Panc1 (cell line): ENCODE results near the gene GAS7. TPM values are rescaled to one million over a fixed set of nuclear protein-coding genes. Genes with fewer than 3 reads are reported as not detected.

Experiments
- ATAC-seq: fragments of 200-7000 bp; cut with Tn5 transposase; 2 replicates; pipeline ENCODE4 v1.9.1; 2020; ENCODE audit warnings: mild to moderate bottlenecking, moderate library complexity
- BruUV-seq: library from RNA; stranded (reverse); fragments of 400-500 nt; replicated peaks from 2 replicates; lab custom pipeline; 2021; lab: Mats Ljungman, UMichigan
- CTCF ChIA-PET: fragments of 300-600 bp; sonication (Branson Sonifier 250); formaldehyde crosslinking; loops from one replicate; lab custom pipeline; 2022; ENCODE audit warnings: antibody characterized with exemption; lab: Charles Lee
- POLR2A ChIA-PET: fragments of 300-600 bp; sonication (Branson Sonifier 250); formaldehyde crosslinking; loops from one replicate; lab custom pipeline; 2022; ENCODE audit warnings: antibody characterized with exemption; lab: Charles Lee
- DNase-seq: peaks from one replicate; pipeline ENCODE4 v3.0.0-alpha.2; 2010; ENCODE audit warnings: low read depth, low spot score
- H3K27ac ChIP-seq: 2 replicates; pipeline ENCODE4 v1.5.1; 2011; ENCODE audit warnings: mild to moderate bottlenecking, low read length, inconsistent platforms
- H3K27me3 ChIP-seq: fragments of 200-500 bp; sonication (Bioruptor generic); 2 replicates; pipeline ENCODE4 v1.6.0; 2014; ENCODE audit warnings: low read length, inconsistent platforms; ENCODE audit not compliant: control insufficient read depth, insufficient read depth
- H3K36me3 ChIP-seq: fragments of 200-500 bp; sonication (Bioruptor generic); 2 replicates; pipeline ENCODE4 v1.5.1; 2014; ENCODE audit warnings: inconsistent platforms, mild to moderate bottlenecking, low read length, moderate library complexity; ENCODE audit not compliant: control insufficient read depth, insufficient read depth
- H3K4me1 ChIP-seq: 2 replicates; pipeline ENCODE4 v1.5.1; 2011; ENCODE audit warnings: inconsistent platforms, mild to moderate bottlenecking, low read length, moderate library complexity; ENCODE audit not compliant: control insufficient read depth, insufficient read depth
- H3K4me3 ChIP-seq, 2 experiments: 2 replicates each; pipeline ENCODE4 v1.5.1; 2011 to 2012; ENCODE audit warnings: low read depth in 2 of 2, low read length in 2 of 2, mild to moderate bottlenecking in 2 of 2, inconsistent platforms in 1 of 2, moderate library complexity in 1 of 2
- H3K9me3 ChIP-seq: fragments of 200-500 bp; sonication (Bioruptor generic); 2 replicates; pipeline ENCODE4 v1.5.1; 2014; ENCODE audit warnings: low read depth, mild to moderate bottlenecking, inconsistent platforms, low read length, moderate library complexity; ENCODE audit not compliant: control insufficient read depth, insufficient read depth
- CTCF ChIP-seq: fragments of 450-650 bp; IDR thresholded peaks from 2 replicates; pipeline ENCODE4 v1.5.1; 2017; ENCODE audit warnings: mild to moderate bottlenecking
- POLR2AphosphoS5 ChIP-seq: IDR thresholded peaks from 2 replicates; pipeline ENCODE4 v1.6.1; 2012; ENCODE audit warnings: mild to moderate bottlenecking, low read depth, low read length, moderate library complexity
- REST ChIP-seq, 2 experiments: IDR thresholded peaks; 2 replicates each; pipeline ENCODE4 v1.6.1; 2011 to 2012; ENCODE audit warnings: low read depth in 2 of 2, control low read depth in 1 of 2, low read length in 1 of 2, mild to moderate bottlenecking in 1 of 2, moderate library complexity in 1 of 2; ENCODE audit not compliant: insufficient read depth in 1 of 2
- SIN3A ChIP-seq: IDR thresholded peaks from 2 replicates; pipeline ENCODE4 v1.6.1; 2012; ENCODE audit warnings: low read depth, mild to moderate bottlenecking, low read length, moderate library complexity, borderline replicate concordance; ENCODE audit not compliant: insufficient read depth
- TCF7L2 ChIP-seq: IDR thresholded peaks from 2 replicates; pipeline ENCODE4 v1.6.1; 2011; ENCODE audit warnings: mild to moderate bottlenecking, low read depth, low read length, inconsistent platforms
- in situ Hi-C: cut with HindIII; loops from 2 replicates; pipeline ENCODE4 v1.10.0; 2016; ENCODE audit warnings: low sequenced_read_pairs, low pct_unique_long_range_greater_than_20kb
- intact Hi-C: fragments of 100-400 bp; cut with micrococcal nuclease; formaldehyde crosslinking; loops from one replicate; pipeline ENCODE4 v1.10.0; 2022; ENCODE audit not compliant: unreplicated experiment
- total RNA-seq: library from RNA; stranded (reverse); gene quantifications from one replicate; pipeline ENCODE4 v1.2.1, GENCODE V29; 2021; ENCODE audit not compliant: unreplicated experiment

GAS7 gene
- total RNA-seq, 1 experiment from 2014 or later: 0.05 TPM

GRCh38 chr17:9907131-9907530 is 291.3 kb downstream of the GAS7 start:
- ATAC-seq (no peak), DNase-seq (no peak)
- intact Hi-C loops (no loop called here), in situ Hi-C loops (no loop called here)
- H3K36me3 ChIP-seq: no peaks in the 10 kb centered on the region
- H3K27ac ChIP-seq: no peak overlapping the region
- TF ChIP-seq TCF7L2 (no peak), SIN3A (no peak), POLR2AphosphoS5 (no peak), CTCF (no peak), REST (IDR thresholded peaks at IDR 0.05; ENCODE audit: insufficient read depth in 1 of 2, low read depth in 2 of 2, low read length in 1 of 2) (no peak)
- no peak overlapping the region for H3K4me3 ChIP-seq
- no peaks in the 10 kb centered on the region; the same call in 1 of the 2 replicates for H3K27me3 ChIP-seq
- ChIA-PET CTCF (interaction anchor here (0.7 kb wide), 1 partner anchor 722 kb away, joined by 3 read pairs; no protein-coding TSS in a partner anchor), POLR2A (no interaction called here)
- BruUV-seq: no TSS peak
- H3K4me1 ChIP-seq: no peaks in the 10 kb centered on the region
- H3K9me3 ChIP-seq: no peaks in the 10 kb centered on the region

GRCh38 chr17:9906616-9907015 is 291.8 kb downstream of the GAS7 start:
- Histone ChIP-seq H3K27ac (no peak overlapping the region), H3K4me3 (no peak overlapping the region), H3K27me3 (no peaks in the 10 kb centered on the region; the same call in 1 of the 2 replicates), H3K4me1 (no peaks in the 10 kb centered on the region), H3K36me3 (no peaks in the 10 kb centered on the region), H3K9me3 (no peaks in the 10 kb centered on the region)
- ChIA-PET CTCF (no interaction called here), POLR2A (no interaction called here)
- no TSS peak for BruUV-seq
- ATAC-seq: no peak
- no peak for TF ChIP-seq REST (IDR thresholded peaks at IDR 0.05; ENCODE audit: insufficient read depth in 1 of 2, low read depth in 2 of 2, low read length in 1 of 2)
- no peak for TF ChIP-seq SIN3A
- no peak for TF ChIP-seq TCF7L2
- TF ChIP-seq CTCF: no peak
- TF ChIP-seq POLR2AphosphoS5: no peak
- DNase-seq: no peak
- intact Hi-C loops: no loop called here
- in situ Hi-C loops: no loop called here
